Endodermal cell (in vitro differentiated cells): ENCODE results near the gene SAMD4B. TPM values are rescaled to one million over a fixed set of nuclear protein-coding genes. Genes with fewer than 3 reads are reported as not detected.

Experiments
- DNase-seq: peaks from one replicate; pipeline ENCODE4 v3.0.0-alpha.2; 2017
- H3K27ac ChIP-seq: 2 replicates; pipeline ENCODE4 v1.5.1; 2013; ENCODE audit warnings: mild to moderate bottlenecking, low read depth, low read length, moderate library complexity
- H3K27me3 ChIP-seq: 2 replicates; pipeline ENCODE4 v1.6.1; 2013; ENCODE audit warnings: mild to moderate bottlenecking, low read length, moderate library complexity; ENCODE audit not compliant: insufficient read depth, control insufficient read depth, poor library complexity, severe bottlenecking
- H3K36me3 ChIP-seq: 2 replicates; pipeline ENCODE4 v1.7.0; 2013; ENCODE audit warnings: mild to moderate bottlenecking, low read length, moderate library complexity; ENCODE audit not compliant: control insufficient read depth, insufficient read depth
- H3K4me1 ChIP-seq: one replicate; pipeline ENCODE4 v1.7.0; 2013; ENCODE audit warnings: low read length; ENCODE audit not compliant: control insufficient read depth, insufficient read depth
- H3K4me3 ChIP-seq: 2 replicates; pipeline ENCODE4 v1.5.1; 2013; ENCODE audit warnings: mild to moderate bottlenecking, low read length, moderate library complexity
- H3K9ac ChIP-seq: 2 replicates; pipeline ENCODE4 v1.6.1; 2013; ENCODE audit warnings: mild to moderate bottlenecking, low read length, moderate library complexity; ENCODE audit not compliant: poor library complexity, severe bottlenecking; ENCODE audit errors: extremely low read depth
- H3K9me3 ChIP-seq: 2 replicates; pipeline ENCODE4 v1.6.1; 2013; ENCODE audit warnings: mild to moderate bottlenecking, low read length, moderate library complexity; ENCODE audit not compliant: control insufficient read depth
- H3K27ac Mint-ChIP-seq: 2 replicates; pipeline ENCODE4 v1.8.0; 2020; ENCODE audit warnings: mixed read lengths
- H3K27me3 Mint-ChIP-seq: 2 replicates; pipeline ENCODE4 v1.8.0; 2021; ENCODE audit warnings: mild to moderate bottlenecking, mixed read lengths; ENCODE audit not compliant: insufficient read depth
- H3K36me3 Mint-ChIP-seq: 2 replicates; pipeline ENCODE4 v1.8.0; 2020; ENCODE audit warnings: low read depth, mixed read lengths
- H3K4me1 Mint-ChIP-seq: 2 replicates; pipeline ENCODE4 v1.8.0; 2020; ENCODE audit warnings: mixed read lengths
- H3K4me3 Mint-ChIP-seq: 2 replicates; pipeline ENCODE4 v1.8.0; 2020; ENCODE audit warnings: mild to moderate bottlenecking, moderate library complexity, mixed read lengths
- H3K9me3 Mint-ChIP-seq: 2 replicates; pipeline ENCODE4 v1.8.0; 2020; ENCODE audit warnings: mild to moderate bottlenecking, mixed read lengths
- CTCF ChIP-seq: fragments of 200-600 bp; sonication (generic); conservative IDR thresholded peaks from 2 replicates; pipeline ENCODE4 v1.5.0; 2021; ENCODE audit warnings: antibody characterized with exemption, mild to moderate bottlenecking
- WGBS, 2 experiments: methylation state at CpG; one replicate each; pipeline versions ENCODE4 v1.1.5 to v1.1.7; 2013; ENCODE audit warnings: missing lambda C conversion rate in 2 of 2, mixed read lengths in 1 of 2; ENCODE audit not compliant: insufficient coverage in 1 of 2, insufficient read length in 1 of 2; 5-methylcytosine and 5-hydroxymethylcytosine counted together
- total RNA-seq, 2 donors: library from RNA; stranded (reverse); fragmentation: NEBNext Ultra II Directional in 1 of 2; extraction: Animal tissue kit (Norgen Biotek cat#: 25700) in 1 of 2; gene quantifications; 2 replicates in 1 of 2; 3 replicates in 1 of 2; pipeline ENCODE4 v1.2.1, GENCODE V29; 2021

SAMD4B gene
- total RNA-seq, 2 donors from 2014 or later: 155 to 159 TPM

GRCh38 chr19:39317476-39317875 lies 24.7 kb upstream of the SAMD4B start:
- Histone ChIP-seq H3K9me3 (no peaks in the 10 kb centered on the region), H3K9ac (no peak overlapping the region), H3K27ac (no peak overlapping the region), H3K36me3 (no peaks in the 10 kb centered on the region), H3K4me3 (no peak overlapping the region), H3K4me1 (no peaks in the 10 kb centered on the region), H3K27me3 (peaks cover 35% of the 10 kb centered on the region)
- H3K4me1 Mint-ChIP-seq: no peaks in the 10 kb centered on the region
- no peak for TF ChIP-seq CTCF
- H3K27ac Mint-ChIP-seq: no peak overlapping the region
- H3K9me3 Mint-ChIP-seq: no peaks in the 10 kb centered on the region
- DNase-seq: no peak
- H3K4me3 Mint-ChIP-seq: no peak overlapping the region
- H3K36me3 Mint-ChIP-seq: peaks cover 4% of the 10 kb centered on the region
- whole genome bisulfite sequencing, 2 experiments: 94 to 100% methylated on average over 2 to 4 of the region's 4 CpGs
- peaks cover 42% of the 10 kb centered on the region for H3K27me3 Mint-ChIP-seq

GRCh38 chr19:39318071-39318470 lies 24.1 kb upstream of the SAMD4B start:
- Mint-ChIP-seq H3K27ac (no peak overlapping the region), H3K36me3 (peaks cover 4% of the 10 kb centered on the region), H3K9me3 (no peaks in the 10 kb centered on the region), H3K27me3 (peaks cover 48% of the 10 kb centered on the region), H3K4me1 (no peaks in the 10 kb centered on the region), H3K4me3 (no peak overlapping the region)
- H3K9ac ChIP-seq: no peak overlapping the region
- DNase-seq: no peak
- WGBS, 2 experiments: 90 to 95% methylated on average over 5 of the region's 5 CpGs
- H3K4me3 ChIP-seq: no peak overlapping the region
- peaks cover 37% of the 10 kb centered on the region for H3K27me3 ChIP-seq
- TF ChIP-seq CTCF: no peak
- no peaks in the 10 kb centered on the region for H3K4me1 ChIP-seq
- no peaks in the 10 kb centered on the region for H3K36me3 ChIP-seq
- H3K27ac ChIP-seq: no peak overlapping the region
- no peaks in the 10 kb centered on the region for H3K9me3 ChIP-seq

- WGBS, 2 experiments: 90 to 91% methylated on average over 3 to 4 of the region's 4 CpGs
These were observed 23.5 kb upstream of the SAMD4B start for GRCh38 chr19:39318690-39319089.

More at GRCh38 chr19:39318690-39319089, 23.5 kb upstream of the SAMD4B start:
- Mint-ChIP-seq H3K4me1 (no peaks in the 10 kb centered on the region), H3K27ac (no peak overlapping the region), H3K27me3 (peaks cover 52% of the 10 kb centered on the region), H3K36me3 (peaks cover under 1% of the 10 kb centered on the region), H3K9me3 (no peaks in the 10 kb centered on the region), H3K4me3 (peak overlapping the region; percentile 65)
- H3K4me3 ChIP-seq: no peak overlapping the region
- peaks cover 39% of the 10 kb centered on the region for H3K27me3 ChIP-seq
- H3K27ac ChIP-seq: no peak overlapping the region
- H3K9me3 ChIP-seq: no peaks in the 10 kb centered on the region
- H3K36me3 ChIP-seq: no peaks in the 10 kb centered on the region
- no peak for TF ChIP-seq CTCF
- H3K9ac ChIP-seq: no peak overlapping the region
- no peak for DNase-seq
- no peaks in the 10 kb centered on the region for H3K4me1 ChIP-seq
